ENCODE data around the gene PPCS. TPM values are rescaled to one million over a fixed set of nuclear protein-coding genes. Genes with fewer than 3 reads are reported as not detected.

PPCS gene
- total and polyA plus RNA-seq, 9 donors, result 33.3 to 89.0 (median 51.7) TPM

DNA sequence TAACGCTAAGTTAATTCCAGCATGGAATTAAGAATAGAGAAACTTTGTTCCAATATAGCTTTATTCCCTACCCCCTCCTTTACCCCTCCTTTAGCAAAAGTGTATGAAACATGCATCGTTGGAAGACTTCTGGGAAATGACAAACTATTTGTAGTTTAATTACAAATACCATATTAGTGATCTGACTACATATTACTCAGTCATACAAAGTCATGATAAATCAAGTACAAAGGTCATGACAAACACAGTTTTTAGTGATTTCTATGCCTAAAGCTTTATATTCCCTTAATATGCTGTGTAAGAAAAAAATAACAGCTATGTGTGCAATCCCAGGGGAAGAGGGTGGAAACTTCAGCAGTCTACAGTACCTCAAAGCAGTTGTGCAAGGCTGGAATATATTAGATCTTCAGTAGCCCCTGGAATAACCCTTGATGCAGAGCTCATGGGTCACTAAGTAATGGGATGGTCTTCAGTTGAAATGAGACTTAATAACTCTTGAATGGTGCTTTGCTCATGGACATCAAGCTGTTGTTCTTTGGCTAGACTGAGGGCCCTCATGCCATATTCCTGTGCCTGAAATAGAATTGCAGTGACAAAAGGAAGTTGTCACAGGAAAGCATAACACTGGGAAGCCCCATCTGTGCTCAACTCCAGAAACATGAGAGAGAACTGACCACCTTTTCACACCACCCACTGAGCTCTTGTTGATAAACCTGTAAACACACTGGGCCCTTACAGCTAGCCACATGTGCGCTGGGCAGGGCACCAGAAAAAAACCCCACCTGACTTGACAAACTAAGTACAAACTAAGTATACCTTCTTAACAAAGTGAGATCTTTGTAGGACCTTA, 25.8 kb upstream of the PPCS start:
- Histone ChIP-seq H3K27me3 (no peaks in the 10 kb centered on the region), H3K4me3 (no peak overlapping the region), H3K27ac (no peak overlapping the region), H3K9me3 (no peaks in the 10 kb centered on the region), H3K4me1 (ENCODE audit: insufficient read depth) (no peaks in the 10 kb centered on the region), H3K36me3 (no peaks in the 10 kb centered on the region)
- no peak for DNase-seq
- 85 to 88% (median 86%) methylated on average over 3 of the region's 3 CpGs for WGBS, 3 donors
- intact Hi-C loops (cut with DNase I), result no loop called here
- TF ChIP-seq, protein P1, sequence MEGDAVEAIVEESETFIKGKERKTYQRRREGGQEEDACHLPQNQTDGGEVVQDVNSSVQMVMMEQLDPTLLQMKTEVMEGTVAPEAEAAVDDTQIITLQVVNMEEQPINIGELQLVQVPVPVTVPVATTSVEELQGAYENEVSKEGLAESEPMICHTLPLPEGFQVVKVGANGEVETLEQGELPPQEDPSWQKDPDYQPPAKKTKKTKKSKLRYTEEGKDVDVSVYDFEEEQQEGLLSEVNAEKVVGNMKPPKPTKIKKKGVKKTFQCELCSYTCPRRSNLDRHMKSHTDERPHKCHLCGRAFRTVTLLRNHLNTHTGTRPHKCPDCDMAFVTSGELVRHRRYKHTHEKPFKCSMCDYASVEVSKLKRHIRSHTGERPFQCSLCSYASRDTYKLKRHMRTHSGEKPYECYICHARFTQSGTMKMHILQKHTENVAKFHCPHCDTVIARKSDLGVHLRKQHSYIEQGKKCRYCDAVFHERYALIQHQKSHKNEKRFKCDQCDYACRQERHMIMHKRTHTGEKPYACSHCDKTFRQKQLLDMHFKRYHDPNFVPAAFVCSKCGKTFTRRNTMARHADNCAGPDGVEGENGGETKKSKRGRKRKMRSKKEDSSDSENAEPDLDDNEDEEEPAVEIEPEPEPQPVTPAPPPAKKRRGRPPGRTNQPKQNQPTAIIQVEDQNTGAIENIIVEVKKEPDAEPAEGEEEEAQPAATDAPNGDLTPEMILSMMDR (IDR thresholded peaks at IDR 0.05), result no peak
- TF ChIP-seq EP300 (IDR thresholded peaks at IDR 0.05) (no peak), POLR2A (IDR thresholded peaks at IDR 0.05) (no peak)

DNA sequence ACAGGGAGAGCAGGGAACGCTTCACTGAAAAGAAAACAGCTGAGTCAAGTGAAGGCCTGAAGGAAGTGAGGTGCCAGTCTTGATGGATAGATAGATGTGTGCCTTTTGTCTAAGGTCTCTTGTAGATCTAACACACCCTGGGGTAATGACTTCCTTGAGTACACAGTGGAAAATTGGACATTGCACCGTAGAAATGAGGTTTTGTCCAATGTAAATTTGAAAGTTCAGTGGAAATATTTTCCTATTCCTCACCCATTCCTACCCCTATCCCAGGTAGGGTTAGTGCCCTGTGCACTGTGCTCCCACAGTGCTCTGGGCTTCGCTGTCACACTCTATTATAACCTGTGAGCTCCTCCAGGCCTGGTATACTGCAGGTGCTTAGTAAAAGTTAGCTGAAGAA, 24.8 kb upstream of the PPCS start:
- no peaks in the 10 kb centered on the region for H3K9me3 ChIP-seq
- H3K36me3 ChIP-seq, result no peaks in the 10 kb centered on the region
- no peaks in the 10 kb centered on the region for H3K4me1 ChIP-seq (ENCODE audit: insufficient read depth)
- DNase-seq, result no peak
- H3K4me3 ChIP-seq, result no peak overlapping the region
- H3K27me3 ChIP-seq, result no peaks in the 10 kb centered on the region
- intact Hi-C loops (cut with DNase I), result no loop called here
- TF ChIP-seq EP300 (IDR thresholded peaks at IDR 0.05) (no peak), POLR2A (IDR thresholded peaks at IDR 0.05) (no peak)
- TF ChIP-seq, protein P1 (IDR thresholded peaks at IDR 0.05), result no peak
- no peak overlapping the region for H3K27ac ChIP-seq
- WGBS, 3 donors, result 91 to 94% (median 91%) methylated on average over 3 of the region's 3 CpGs

DNA sequence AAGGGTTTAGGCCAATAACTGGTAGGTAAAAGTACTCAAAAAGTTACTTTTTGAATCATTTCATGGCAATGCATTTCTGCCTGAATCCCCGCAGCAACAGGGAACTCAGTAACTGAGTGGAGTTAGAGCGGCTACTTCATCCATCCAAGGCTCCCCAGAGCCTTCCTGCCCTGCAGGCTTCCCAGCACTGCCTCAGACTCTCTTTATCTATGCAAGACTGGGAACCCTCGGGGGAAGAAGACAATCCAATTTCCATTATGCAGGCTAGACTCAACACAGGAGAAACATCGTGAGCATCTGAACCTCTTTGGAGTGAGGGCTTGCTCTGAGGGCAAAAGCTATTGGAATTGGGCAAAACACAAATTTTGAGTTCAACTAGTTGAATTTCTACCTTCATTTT, 23.6 kb upstream of the PPCS start:
- Histone ChIP-seq H3K27me3 (no peaks in the 10 kb centered on the region), H3K36me3 (no peaks in the 10 kb centered on the region), H3K27ac (no peak overlapping the region), H3K9me3 (no peaks in the 10 kb centered on the region), H3K4me3 (no peak overlapping the region), H3K4me1 (ENCODE audit: insufficient read depth) (no peaks in the 10 kb centered on the region)
- WGBS, 3 donors, result 79 to 86% (median 84%) methylated on average over 4 of the region's 4 CpGs
- TF ChIP-seq POLR2A (IDR thresholded peaks at IDR 0.05), result no peak
- TF ChIP-seq EP300 (IDR thresholded peaks at IDR 0.05), result no peak
- TF ChIP-seq, protein P1 (IDR thresholded peaks at IDR 0.05), result no peak
- DNase-seq, result no peak
- intact Hi-C loops (cut with DNase I), result no loop called here

DNA sequence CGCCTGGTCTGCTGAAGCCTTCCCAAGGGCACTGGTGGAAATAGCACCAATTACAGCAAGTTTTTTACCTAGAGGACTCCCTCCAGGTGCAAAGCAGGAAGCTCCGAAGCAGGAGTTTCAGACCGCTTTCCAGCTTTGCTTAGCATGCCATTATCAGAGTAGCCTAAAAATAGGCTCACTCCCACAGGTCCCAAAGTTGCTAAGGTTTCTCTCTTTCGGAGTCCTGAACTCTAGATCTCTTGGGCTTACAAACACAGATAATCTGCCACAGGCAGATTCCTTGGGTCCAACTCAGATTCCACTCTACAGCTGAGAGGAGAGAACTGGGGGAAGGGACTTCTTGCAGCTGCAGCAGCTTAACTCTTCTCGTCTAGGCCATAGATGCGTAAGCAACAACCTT, 23.0 kb upstream of the PPCS start:
- no peak for TF ChIP-seq EP300 (IDR thresholded peaks at IDR 0.05)
- H3K36me3 ChIP-seq, result no peaks in the 10 kb centered on the region
- WGBS, 3 donors, result 29 to 41% (median 31%) methylated on average over 6 of the region's 6 CpGs
- H3K27ac ChIP-seq, result no peak overlapping the region
- no peak overlapping the region for H3K4me3 ChIP-seq
- no peaks in the 10 kb centered on the region for H3K9me3 ChIP-seq
- no peaks in the 10 kb centered on the region for H3K27me3 ChIP-seq
- DNase-seq, result no peak
- H3K4me1 ChIP-seq (ENCODE audit: insufficient read depth), result no peaks in the 10 kb centered on the region
- intact Hi-C loops (cut with DNase I), result no loop called here

DNA sequence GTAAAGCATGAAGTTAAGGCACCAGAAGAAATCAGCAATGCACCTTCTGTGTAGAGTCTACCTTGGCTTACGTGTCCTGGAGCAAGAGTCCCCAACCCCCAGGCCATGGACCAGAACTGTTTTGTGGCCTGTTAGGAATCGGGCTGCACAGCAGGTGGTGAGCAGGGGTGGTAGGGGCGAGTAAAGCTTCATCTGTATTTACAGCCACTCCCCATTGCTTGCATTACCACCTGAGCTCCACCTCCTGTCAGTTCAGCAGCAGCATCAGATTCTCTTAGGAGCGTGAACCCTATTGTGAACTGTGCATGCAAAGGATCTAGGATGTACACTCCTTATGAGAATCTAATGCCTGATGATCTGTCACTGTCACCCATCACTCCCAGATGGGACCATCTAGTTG, 22.0 kb upstream of the PPCS start:
- Histone ChIP-seq H3K27me3 (no peaks in the 10 kb centered on the region), H3K9me3 (no peaks in the 10 kb centered on the region), H3K36me3 (no peaks in the 10 kb centered on the region), H3K4me1 (ENCODE audit: insufficient read depth) (no peaks in the 10 kb centered on the region), H3K4me3 (no peak overlapping the region), H3K27ac (no peak overlapping the region)
- TF ChIP-seq POLR2A (IDR thresholded peaks at IDR 0.05), result no peak
- no peak for DNase-seq
- 98% methylated on average over 4 of the region's 4 CpGs for WGBS, 3 donors
- intact Hi-C loops (cut with DNase I), result no loop called here

Measured in ovary (tissue), 9 donors.